Measurements from ENCODE around the gene PNMT. TPM values are rescaled to one million over a fixed set of nuclear protein-coding genes. Genes with fewer than 3 reads are reported as not detected.

The PNMT gene
- polyA plus RNA-seq, 3 donors = 1.2 to 3.2 (median 2.1) TPM

Other genes starting within 250 kb of the PNMT start
- 10 to 100 TPM; 52.8 to 59.5 (median 54.2) TPM for gene MED1, start 217.2 kb upstream of the PNMT start, polyA plus RNA-seq (ENCODE audit: insufficient read length in 3 of 3)
- 10 to 100 TPM; 48.3 to 59.6 (median 52.7) TPM for gene CDK12, start 207.0 kb upstream of the PNMT start, polyA plus RNA-seq (ENCODE audit: insufficient read length in 3 of 3)
- gene NEUROD2, start 60.5 kb upstream of the PNMT start, polyA plus RNA-seq (ENCODE audit: insufficient read length in 3 of 3) = under 1 TPM in 1 of 3 donors, not detected in 2; 0.04 TPM
- gene PPP1R1B, start 41.5 kb upstream of the PNMT start, polyA plus RNA-seq (ENCODE audit: insufficient read length in 3 of 3) = 10 to 100 TPM; 13.6 to 18.1 (median 14.1) TPM
- 10 to 100 TPM; 42.9 to 52.2 (median 49.1) TPM for gene STARD3, start 31.3 kb upstream of the PNMT start, polyA plus RNA-seq (ENCODE audit: insufficient read length in 3 of 3)
- gene TCAP, start 3.1 kb upstream of the PNMT start, polyA plus RNA-seq (ENCODE audit: insufficient read length in 3 of 3) = 1 to 10 TPM in 2 of 3 donors, under 1 TPM in 1; 0.80 to 1.5 (median 1.1) TPM
- gene PGAP3, start 19.6 kb downstream of the PNMT start, polyA plus RNA-seq (ENCODE audit: insufficient read length in 3 of 3) = 10 to 100 TPM; 32.5 to 39.4 (median 37.9) TPM
- 100 to 1,000 TPM; 174 to 185 (median 182) TPM for gene ERBB2, start 31.6 kb downstream of the PNMT start, polyA plus RNA-seq (ENCODE audit: insufficient read length in 3 of 3)
- 10 to 100 TPM; 31.7 to 37.5 (median 36.1) TPM for gene MIEN1, start 62.1 kb downstream of the PNMT start, polyA plus RNA-seq (ENCODE audit: insufficient read length in 3 of 3)
- 10 to 100 TPM; 29.0 to 31.9 (median 30.6) TPM for gene GRB7, start 69.5 kb downstream of the PNMT start, polyA plus RNA-seq (ENCODE audit: insufficient read length in 3 of 3)
- gene IKZF3, start 195.9 kb downstream of the PNMT start, polyA plus RNA-seq (ENCODE audit: insufficient read length in 3 of 3) = under 1 TPM; 0.18 to 0.27 (median 0.21) TPM
- gene ZPBP2, start 199.7 kb downstream of the PNMT start, polyA plus RNA-seq (ENCODE audit: insufficient read length in 3 of 3) = not detected